HepG2 (cell line): ENCODE data around the gene TNNT3. TPM values are rescaled to one million over a fixed set of nuclear protein-coding genes. Genes with fewer than 3 reads are reported as not detected.

Source experiments
- ATAC-seq: fragments of 200-7000 bp; cut with Tn5 transposase; 3 replicates; pipeline ENCODE4 v1.9.1; 2020; ENCODE audit warnings: mild to moderate bottlenecking, moderate library complexity
- BruUV-seq: library from RNA; stranded (reverse); fragments of 400-500 nt; replicated peaks from 2 replicates; lab custom pipeline; 2021; lab: Mats Ljungman, UMichigan
- CTCF ChIA-PET: fragments of 300-600 bp; formaldehyde crosslinking; extraction: SDS; loops from one replicate; lab custom pipeline; 2021; ENCODE audit warnings: low total read pairs, inconsistent platforms, low intra/inter-chr PET ratio; lab: Yijun Ruan, JAX
- POLR2A ChIA-PET: fragments of 350-600 bp; sonication (Branson Sonifier 250); formaldehyde crosslinking; loops from one replicate; lab custom pipeline; 2020; ENCODE audit warnings: antibody characterized with exemption, inconsistent platforms; lab: Yijun Ruan, JAX
- DNase-seq: peaks from one replicate; pipeline ENCODE4 v3.0.0-alpha.2; 2015; ENCODE audit warnings: low spot score
- FAIRE-seq: peaks from 3 replicates; lab custom pipeline; 2011; peaks lifted over from hg19 to GRCh38; lab: Jason Lieb, UNC
- H2AFZ ChIP-seq: one replicate; pipeline ENCODE4 v1.6.1; 2011; ENCODE audit warnings: low read length, inconsistent platforms
- H3K27ac ChIP-seq: fragments of 300-600 bp; 3 replicates; pipeline ENCODE4 v1.8.0; 2011; ENCODE audit warnings: mixed run types, mild to moderate bottlenecking, mixed read lengths, low read length, inconsistent platforms; ENCODE audit not compliant: insufficient read depth; ENCODE audit errors: extremely low read length
- H3K27me3 ChIP-seq, 2 experiments: fragments of 200-600 bp in 1 of 2; 2 replicates in 1 of 2; 3 replicates in 1 of 2; pipeline versions ENCODE4 v1.6.0 to v1.8.0; 2011; ENCODE audit warnings: low read length in 2 of 2, mild to moderate bottlenecking in 2 of 2, moderate library complexity in 2 of 2, inconsistent platforms in 1 of 2; ENCODE audit not compliant: insufficient read depth in 2 of 2, control insufficient read depth in 1 of 2
- H3K36me3 ChIP-seq, 2 experiments: fragments of 200-600 bp in 1 of 2; replicated peaks in 1 of 2; 2 replicates in 1 of 2; 3 replicates in 1 of 2; pipeline versions ENCODE4 v1.5.1 to v1.8.0; 2011; ENCODE audit warnings: low read length in 2 of 2, inconsistent platforms in 1 of 2; ENCODE audit not compliant: insufficient read depth in 2 of 2, control insufficient read depth in 1 of 2
- H3K4me1 ChIP-seq: 2 replicates; pipeline ENCODE4 v1.5.1; 2012; ENCODE audit warnings: low read length, inconsistent platforms; ENCODE audit not compliant: insufficient read depth
- H3K4me2 ChIP-seq: 2 replicates; pipeline ENCODE4 v1.6.0; 2011; ENCODE audit warnings: low read depth, low read length, inconsistent platforms
- H3K4me3 ChIP-seq, 3 experiments: fragments of 200-600 bp in 1 of 3; sonication (generic), shearing (Covaris generic) in 1 of 3; replicated peaks in 1 of 3; 2 replicates each; pipeline ENCODE4 v1.5.1; 2011 to 2016; ENCODE audit warnings: low read length in 3 of 3, inconsistent platforms in 2 of 3, low read depth in 2 of 3, mild to moderate bottlenecking in 2 of 3, control low read depth in 1 of 3, mixed read lengths in 1 of 3; ENCODE audit not compliant: insufficient read depth in 1 of 3
- H3K79me2 ChIP-seq: one replicate; pipeline ENCODE4 v1.6.1; 2011; ENCODE audit warnings: low read length, inconsistent platforms; ENCODE audit not compliant: insufficient read depth
- H3K9ac ChIP-seq: 2 replicates; pipeline ENCODE4 v1.6.0; 2011; ENCODE audit warnings: mild to moderate bottlenecking, low read depth, low read length, inconsistent platforms; ENCODE audit not compliant: insufficient read depth
- H3K9me3 ChIP-seq: 2 replicates; pipeline ENCODE4 v1.5.1; 2012; ENCODE audit warnings: mild to moderate bottlenecking, low read length
- H4K20me1 ChIP-seq: 2 replicates; pipeline ENCODE4 v1.6.0; 2011; ENCODE audit warnings: inconsistent platforms, mild to moderate bottlenecking, low read length, moderate library complexity; ENCODE audit not compliant: insufficient read depth
- BCL3 ChIP-seq: sonication (generic); formaldehyde crosslinking; IDR thresholded peaks from 2 replicates; pipeline ENCODE4 v1.5.1; 2020; ENCODE audit warnings: mild to moderate bottlenecking, missing genetic modification reagents, moderate library complexity
- CERS6 ChIP-seq: sonication (generic); formaldehyde crosslinking; IDR thresholded peaks from 2 replicates; pipeline ENCODE4 v1.5.0; 2020; ENCODE audit warnings: missing genetic modification reagents
- FOXK2 ChIP-seq: fragments of 450-650 bp; IDR thresholded peaks from 2 replicates; pipeline ENCODE4 v1.6.1; 2016
- FUBP1 ChIP-seq: sonication (generic); formaldehyde crosslinking; IDR thresholded peaks from 2 replicates; pipeline ENCODE4 v1.5.1; 2020; ENCODE audit warnings: missing genetic modification reagents, mild to moderate bottlenecking, borderline replicate concordance
- HDAC1 ChIP-seq: sonication (generic); formaldehyde crosslinking; IDR thresholded peaks from 2 replicates; pipeline ENCODE4 v1.5.1; 2020; ENCODE audit warnings: mild to moderate bottlenecking, missing genetic modification reagents
- HIC2 ChIP-seq: sonication (generic); formaldehyde crosslinking; IDR thresholded peaks from 2 replicates; pipeline ENCODE4 v1.9.0; 2022; ENCODE audit warnings: low read depth, missing genetic modification reagents
- MXI1 ChIP-seq: IDR thresholded peaks from 3 replicates; pipeline ENCODE4 v1.6.1; 2012; ENCODE audit warnings: low read depth, low read length, inconsistent platforms, borderline replicate concordance
- ZBTB2 ChIP-seq: sonication (generic); formaldehyde crosslinking; IDR thresholded peaks from 2 replicates; pipeline ENCODE4 v1.8.0; 2022; ENCODE audit warnings: low read depth, missing genetic modification reagents
- ZBTB8A ChIP-seq: sonication (generic); formaldehyde crosslinking; IDR thresholded peaks from 2 replicates; pipeline ENCODE4 v1.4.0; 2020; ENCODE audit warnings: mild to moderate bottlenecking, low read depth, missing genetic modification reagents, borderline replicate concordance
- ZFP36L2 ChIP-seq: sonication (generic); formaldehyde crosslinking; IDR thresholded peaks from 2 replicates; pipeline ENCODE4 v1.4.0; 2020; ENCODE audit warnings: missing genetic modification reagents
- ZFP82 ChIP-seq: sonication (generic); formaldehyde crosslinking; IDR thresholded peaks from 2 replicates; pipeline ENCODE4 v1.5.1; 2020; ENCODE audit warnings: mild to moderate bottlenecking, missing genetic modification reagents, borderline replicate concordance
- ZNF24 ChIP-seq: fragments of 450-650 bp; IDR thresholded peaks from 2 replicates; pipeline ENCODE4 v1.6.1; 2017; ENCODE audit warnings: antibody characterized with exemption, mild to moderate bottlenecking
- ZNF569 ChIP-seq: sonication (generic); formaldehyde crosslinking; IDR thresholded peaks from 2 replicates; pipeline ENCODE4 v1.5.0; 2020; ENCODE audit warnings: mild to moderate bottlenecking, missing genetic modification reagents, moderate library complexity, borderline replicate concordance
- WGBS: methylation state at CpG from one replicate; pipeline ENCODE4 v1.1.6; 2017; ENCODE audit warnings: low lambda C conversion rate; 5-methylcytosine and 5-hydroxymethylcytosine counted together
- in situ Hi-C: cut with HindIII; loops from 2 replicates; pipeline ENCODE4 v1.10.0; 2017; ENCODE audit warnings: low pct_unique_long_range_greater_than_20kb; ENCODE audit not compliant: extremely low pct_ligation_motif_present
- intact Hi-C: fragments of 100-400 bp; cut with micrococcal nuclease; formaldehyde crosslinking; loops from one replicate; pipeline ENCODE4 v1.10.0; 2022; ENCODE audit not compliant: unreplicated experiment
- polyA plus RNA-seq, 8 experiments: library from polyadenylated mRNA; depleted of rRNA in 3 of 8; stranded (reverse) in 7 of 8; unstranded in 1 of 8; fragments of >200 nt; fragmentation: Illumina TruSeq in 4 of 8; extraction: Trizol in 4 of 8; gene quantifications; 2 replicates each; pipeline versions ENCODE4 v1.2.1 to v1.2.3, GENCODE V29; 2011 to 2016; ENCODE audit warnings: low read depth in 4 of 8, missing spikeins in 1 of 8, mixed read lengths in 1 of 8; ENCODE audit not compliant: insufficient read depth in 1 of 8
- total RNA-seq, 5 experiments: library from RNA; depleted of rRNA; stranded (reverse); fragments of >200 nt; fragmentation: Illumina TruSeq; extraction: Trizol; gene quantifications; 2 replicates each; pipeline ENCODE4 v1.2.3, GENCODE V29; 2016; ENCODE audit warnings: low read depth in 1 of 5

The TNNT3 gene
- total and polyA plus RNA-seq, 2 of the 13 experiments (the other 11 are each of a cell fraction or from before 2014, with no cell fraction given): not detected

- no peak overlapping the region for H3K9ac ChIP-seq
- in situ Hi-C loops: no loop called here
- H3K4me2 ChIP-seq: no peak overlapping the region
- intact Hi-C loops: no loop called here
- BruUV-seq: no TSS peak
- no peaks in the 10 kb centered on the region for H4K20me1 ChIP-seq
- no peaks in the 10 kb centered on the region for H3K79me2 ChIP-seq
- H3K36me3 ChIP-seq: no peaks in the 10 kb centered on the region
- POLR2A ChIA-PET: no interaction called here
- no peak overlapping the region for H2AFZ ChIP-seq
- H3K4me3 ChIP-seq: no peak overlapping the region
- peaks cover 0 to 31% of the 10 kb centered on the region in 2 experiments; a peak in 2 of 5 replicates for H3K27me3 ChIP-seq
- no peak for DNase-seq
- 55% methylated on average over 12 of the region's 12 CpGs for WGBS
- H3K27ac ChIP-seq: no peak overlapping the region
- no peak for FAIRE-seq
- CTCF ChIA-PET: no interaction called here
- H3K4me1 ChIP-seq: peaks cover 9% of the 10 kb centered on the region
- no peaks in the 10 kb centered on the region for H3K9me3 ChIP-seq
- ATAC-seq: no peak
- TF ChIP-seq ZFP36L2 (CRISPR knock-in tag) (no peak), BCL3 (CRISPR knock-in tag) (no peak), CERS6 (CRISPR knock-in tag) (no peak), FUBP1 (CRISPR knock-in tag) (no peak), ZNF24 (no peak), ZNF569 (no peak), ZBTB8A (CRISPR knock-in tag) (no peak), HDAC1 (CRISPR knock-in tag) (no peak), HIC2 (CRISPR knock-in tag) (no peak), MXI1 (no peak), ZBTB2 (no peak), ZFP82 (CRISPR knock-in tag) (no peak), FOXK2 (no peak)
These were observed 22.6 kb upstream of the TNNT3 start for GRCh38 chr11:1896923-1897322.
